Measurements from ENCODE around the gene MZT2A. TPM values are rescaled to one million over a fixed set of nuclear protein-coding genes. Genes with fewer than 3 reads are reported as not detected.
A peak's percentile ranks its signal among the peaks of the same experiment; 100 is the strongest.
"Not testable (repeated sequence)": the region's sequence is repeated elsewhere in the genome, so short reads cannot be mapped to it uniquely, and the experiment has no call there.

Gene MZT2A
- total and polyA plus RNA-seq, 3 experiments from 2014 or later: 92.6 to 142 (median 141) TPM

DNA sequence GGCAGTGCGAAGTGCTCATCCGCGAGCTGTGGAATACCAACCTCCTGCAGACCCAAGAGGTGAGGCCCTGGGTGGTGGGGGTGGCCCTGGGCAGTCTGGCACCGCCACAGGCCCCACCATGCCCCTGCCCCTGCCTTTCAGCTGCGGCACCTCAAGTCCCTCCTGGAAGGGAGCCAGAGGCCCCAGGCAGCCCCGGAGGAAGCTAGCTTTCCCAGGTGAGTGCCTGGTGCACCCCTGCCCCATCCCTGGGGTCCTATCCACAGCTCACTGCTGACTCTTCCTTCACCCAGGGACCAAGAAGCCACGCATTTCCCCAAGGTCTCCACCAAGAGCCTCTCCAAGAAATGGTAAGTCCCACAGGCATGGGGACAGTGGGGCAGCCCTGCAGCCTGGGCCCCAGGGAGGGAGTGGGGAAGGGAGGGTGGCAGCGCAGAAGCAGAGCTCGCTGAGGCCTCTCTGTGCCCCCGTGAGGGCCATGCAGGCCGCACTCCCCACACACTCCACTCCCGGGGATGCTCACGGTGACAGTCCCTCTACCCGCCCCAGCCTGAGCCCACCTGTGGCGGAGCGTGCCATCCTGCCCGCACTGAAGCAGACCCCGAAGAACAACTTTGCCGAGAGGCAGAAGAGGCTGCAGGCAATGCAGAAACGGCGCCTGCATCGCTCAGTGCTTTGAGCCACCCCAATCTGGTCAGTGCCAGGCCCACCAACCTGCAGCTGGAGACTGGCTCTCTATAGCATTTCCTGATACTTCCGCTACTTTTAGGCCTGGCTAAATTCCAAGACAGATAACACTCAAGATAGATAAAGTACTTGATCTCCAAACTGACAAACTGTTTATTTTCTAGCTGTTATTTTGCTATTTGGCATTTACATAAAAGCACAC, 40.8 kb upstream of the MZT2A start:
- POLR2A ChIA-PET; H3K36me3 ChIP-seq (ENCODE audit: insufficient read depth, low read length); H3K4me3 ChIP-seq (ENCODE audit: low read length); H3K9me3 ChIP-seq (ENCODE audit: low read length); H3K4me3 Mint-ChIP-seq; H3K27ac ChIP-seq (ENCODE audit: low read depth, low read length); H3K9me3 Mint-ChIP-seq; H3K27me3 Mint-ChIP-seq; CTCF ChIA-PET; H3K36me3 Mint-ChIP-seq; H3K4me1 ChIP-seq (ENCODE audit: insufficient read depth, low read length); H3K27me3 ChIP-seq (ENCODE audit: insufficient read depth, low read length, poor library complexity, severe bottlenecking); DNase-seq; H3K27ac Mint-ChIP-seq: not testable (repeated sequence)
- H3K4me1 Mint-ChIP-seq: peaks cover 5 to 13% (median 7%) of the 10 kb centered on the region in 3 donors

DNA sequence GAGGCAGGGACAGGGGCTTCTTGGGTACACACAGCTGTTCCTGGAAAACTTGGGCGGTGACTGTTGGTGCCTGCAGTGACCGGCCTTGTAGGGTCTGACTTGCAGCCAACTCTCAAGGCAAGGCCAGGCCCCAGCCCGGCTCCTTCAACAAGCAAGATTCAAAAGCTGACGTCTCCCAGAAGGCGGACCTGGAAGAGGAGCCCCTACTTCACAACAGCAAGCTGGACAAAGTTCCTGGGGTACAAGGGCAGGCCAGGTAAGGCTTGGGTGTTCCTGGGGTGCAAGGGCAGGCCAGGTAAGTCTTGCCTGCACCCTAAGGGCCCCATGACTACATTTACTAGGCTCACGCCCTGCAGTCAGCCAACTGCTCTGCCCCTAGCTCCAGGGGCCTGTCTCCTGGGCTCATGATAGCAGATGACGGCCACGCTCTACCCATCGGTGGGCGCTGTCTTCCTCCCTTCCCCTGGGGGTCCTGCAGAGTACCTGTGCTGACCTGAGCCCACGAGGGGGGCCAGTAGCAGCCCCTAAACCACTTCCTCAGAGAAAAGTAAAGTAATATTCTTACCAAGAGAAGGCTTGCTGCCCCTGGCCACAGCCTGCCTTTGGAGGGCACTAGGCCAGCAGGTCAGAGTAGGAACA, 39.5 kb upstream of the MZT2A start:
- H3K9me3 ChIP-seq (ENCODE audit: low read length); DNase-seq; H3K4me3 Mint-ChIP-seq; H3K36me3 Mint-ChIP-seq; H3K27me3 ChIP-seq (ENCODE audit: insufficient read depth, low read length, poor library complexity, severe bottlenecking); H3K27ac Mint-ChIP-seq; H3K9me3 Mint-ChIP-seq; H3K27me3 Mint-ChIP-seq; H3K4me3 ChIP-seq (ENCODE audit: low read length); H3K4me1 ChIP-seq (ENCODE audit: insufficient read depth, low read length); CTCF ChIA-PET; H3K36me3 ChIP-seq (ENCODE audit: insufficient read depth, low read length); H3K27ac ChIP-seq (ENCODE audit: low read depth, low read length); POLR2A ChIA-PET: not testable (repeated sequence)
- peaks cover 7 to 17% (median 8%) of the 10 kb centered on the region in 3 donors for H3K4me1 Mint-ChIP-seq

- H3K4me1 ChIP-seq (ENCODE audit: insufficient read depth, low read length); POLR2A ChIA-PET: not testable (repeated sequence)
Measured at GRCh38 chr2:131530626-131531344, 38.6 kb upstream of the MZT2A start.

DNA sequence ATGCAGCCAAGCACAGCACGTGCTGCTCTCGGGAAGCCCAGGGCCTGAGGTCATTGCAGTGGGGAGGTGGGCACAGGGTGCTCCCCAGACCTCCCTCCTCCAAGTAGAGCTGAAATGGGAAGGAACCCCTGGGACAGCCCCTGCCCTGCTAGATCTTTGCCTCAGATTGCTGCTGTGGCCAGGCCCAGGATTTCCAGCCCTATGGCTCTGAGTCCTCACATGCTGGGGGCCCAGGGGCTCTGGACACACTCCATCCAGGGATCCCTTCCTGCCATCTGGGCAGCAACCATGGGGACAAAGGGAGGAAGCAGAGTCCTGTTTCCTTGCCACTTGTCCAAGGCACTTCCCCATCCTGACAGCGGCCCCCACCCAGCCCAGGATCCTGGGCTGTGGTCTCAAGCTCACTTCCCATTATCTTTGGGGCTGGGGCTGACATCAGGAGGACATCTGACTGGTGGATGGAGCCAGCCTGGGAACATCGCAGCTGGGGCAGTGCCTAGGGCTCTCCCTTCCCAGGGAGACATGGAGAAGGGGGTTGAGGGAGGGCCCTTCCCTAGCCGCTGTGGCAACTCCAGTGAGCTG, 37.8 kb upstream of the MZT2A start:
- H3K4me3 ChIP-seq (ENCODE audit: low read length); H3K36me3 ChIP-seq (ENCODE audit: insufficient read depth, low read length); H3K36me3 Mint-ChIP-seq; H3K27me3 ChIP-seq (ENCODE audit: insufficient read depth, low read length, poor library complexity, severe bottlenecking); H3K27ac ChIP-seq (ENCODE audit: low read depth, low read length); H3K27me3 Mint-ChIP-seq; H3K9me3 Mint-ChIP-seq; H3K4me1 ChIP-seq (ENCODE audit: insufficient read depth, low read length); DNase-seq; POLR2A ChIA-PET; CTCF ChIA-PET; H3K9me3 ChIP-seq (ENCODE audit: low read length): not testable (repeated sequence)
- H3K4me1 Mint-ChIP-seq: peaks cover 7 to 17% (median 8%) of the 10 kb centered on the region in 3 donors
- H3K27ac Mint-ChIP-seq: peak overlapping the region in 1 of 8 donors; percentile 38
- H3K4me3 Mint-ChIP-seq: peak overlapping the region in 3 of 7 donors; percentile 68 to 90 (median 71)

More at GRCh38 chr2:131530626-131531344, 38.6 kb upstream of the MZT2A start:
- H3K4me3 Mint-ChIP-seq; H3K27me3 ChIP-seq (ENCODE audit: insufficient read depth, low read length, poor library complexity, severe bottlenecking); H3K9me3 ChIP-seq (ENCODE audit: low read length); DNase-seq; H3K27ac ChIP-seq (ENCODE audit: low read depth, low read length); CTCF ChIA-PET; H3K27ac Mint-ChIP-seq; H3K36me3 ChIP-seq (ENCODE audit: insufficient read depth, low read length); H3K27me3 Mint-ChIP-seq; H3K36me3 Mint-ChIP-seq; H3K9me3 Mint-ChIP-seq; H3K4me3 ChIP-seq (ENCODE audit: low read length): not testable (repeated sequence)
- H3K4me1 Mint-ChIP-seq: peaks cover 7 to 17% (median 8%) of the 10 kb centered on the region in 3 donors

- Mint-ChIP-seq H3K4me1 (peaks cover 7 to 17% (median 8%) of the 10 kb centered on the region in 3 donors), H3K4me3 (peak overlapping the region; percentile 68 to 90 (median 72)), H3K27ac (peak overlapping the region in 7 of 8 donors; percentile 45 to 85 (median 61))
- H3K4me3 ChIP-seq (ENCODE audit: low read length); H3K36me3 ChIP-seq (ENCODE audit: insufficient read depth, low read length); DNase-seq; POLR2A ChIA-PET; H3K36me3 Mint-ChIP-seq; CTCF ChIA-PET; H3K27me3 Mint-ChIP-seq; H3K9me3 Mint-ChIP-seq; H3K4me1 ChIP-seq (ENCODE audit: insufficient read depth, low read length); H3K27ac ChIP-seq (ENCODE audit: low read depth, low read length); H3K27me3 ChIP-seq (ENCODE audit: insufficient read depth, low read length, poor library complexity, severe bottlenecking); H3K9me3 ChIP-seq (ENCODE audit: low read length): not testable (repeated sequence)
Measured at GRCh38 chr2:131528981-131529863, 37.0 kb upstream of the MZT2A start.

DNA sequence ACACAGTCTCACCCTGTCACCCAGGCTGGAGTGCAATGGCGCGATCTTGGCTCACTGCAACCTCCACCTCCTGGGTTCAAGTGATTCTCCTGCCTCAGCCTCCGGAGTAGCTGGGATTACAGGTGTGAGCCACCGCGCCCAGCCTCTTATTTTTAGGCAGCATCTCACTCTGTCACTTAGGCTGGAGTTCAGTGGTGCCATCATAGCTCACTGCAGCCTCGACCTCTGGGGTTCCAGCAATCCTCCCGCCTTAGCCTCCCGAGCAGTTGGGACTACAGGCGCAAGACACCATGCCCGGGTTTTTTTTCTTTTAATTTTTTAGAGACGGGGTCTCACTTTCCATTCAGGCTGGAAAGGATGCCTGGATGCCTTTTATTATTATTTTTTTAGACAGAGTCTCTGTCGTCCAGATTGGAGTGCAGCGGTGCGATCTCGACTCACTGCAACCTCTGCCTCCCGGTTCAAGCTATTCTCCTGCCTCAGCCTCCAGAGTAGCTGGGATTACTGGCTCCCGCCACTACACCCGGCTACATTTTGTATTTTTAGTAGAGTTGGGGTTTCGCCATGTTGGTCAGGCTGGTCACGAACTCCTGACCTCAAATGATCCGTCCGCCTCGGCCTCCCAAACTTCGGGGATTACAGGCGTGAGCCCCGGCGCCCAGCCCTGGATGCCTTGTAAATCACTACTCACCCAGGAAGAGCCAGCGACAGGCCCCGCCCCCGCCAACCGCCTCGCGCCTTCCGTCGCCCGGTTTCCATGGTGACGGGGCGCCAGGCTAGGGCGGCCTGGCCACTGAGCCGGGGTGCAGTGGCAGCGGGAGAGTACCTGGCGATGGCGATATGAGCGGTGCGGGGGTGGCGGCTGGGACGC, 35.2 kb upstream of the MZT2A start, which contains the start of gene CCDC74A:
Gene CCDC74A (plus strand): TSS at position 758 of the 871 bp plus-strand sequence. CDS start 83 bp downstream, at position 841.
- H3K36me3 ChIP-seq (ENCODE audit: insufficient read depth, low read length); H3K27ac ChIP-seq (ENCODE audit: low read depth, low read length); CTCF ChIA-PET; H3K36me3 Mint-ChIP-seq; H3K27me3 Mint-ChIP-seq; H3K4me1 ChIP-seq (ENCODE audit: insufficient read depth, low read length); POLR2A ChIA-PET; H3K4me3 ChIP-seq (ENCODE audit: low read length); H3K27me3 ChIP-seq (ENCODE audit: insufficient read depth, low read length, poor library complexity, severe bottlenecking); H3K9me3 Mint-ChIP-seq; H3K9me3 ChIP-seq (ENCODE audit: low read length): not testable (repeated sequence)
- peak; percentile 75 to 90 (median 79) for DNase-seq
- H3K4me3 Mint-ChIP-seq: peak within 1 kb of the TSS; percentile 86 to 94 (median 89)
- H3K27ac Mint-ChIP-seq: peak within 1 kb of the TSS; percentile 58 to 95 (median 87)
- peaks cover 7 to 17% (median 8%) of the 10 kb centered on the region in 3 donors for H3K4me1 Mint-ChIP-seq

DNA sequence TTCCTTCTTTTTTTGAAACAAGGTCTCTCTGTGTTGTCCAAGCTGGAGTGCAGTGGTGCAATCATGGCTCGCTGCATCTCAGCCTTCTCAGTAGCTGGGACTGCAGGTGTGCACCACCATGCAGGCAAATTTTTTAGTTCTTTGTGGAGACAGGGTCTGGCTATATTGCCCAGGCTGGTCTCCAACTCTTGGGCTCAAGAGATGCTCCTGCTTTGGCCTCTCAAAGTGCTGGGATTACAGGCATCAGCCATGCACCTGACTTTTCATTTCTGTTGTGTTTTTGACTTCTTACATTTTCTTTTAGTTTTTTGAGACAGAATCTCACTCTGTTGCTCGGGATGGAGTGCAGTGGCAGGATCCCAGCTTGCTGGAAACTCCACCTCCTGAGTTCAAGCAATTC, 33.1 kb upstream of the MZT2A start:
- H3K27me3 ChIP-seq (ENCODE audit: insufficient read depth, low read length, poor library complexity, severe bottlenecking); H3K27ac ChIP-seq (ENCODE audit: low read depth, low read length); H3K27ac Mint-ChIP-seq; H3K9me3 ChIP-seq (ENCODE audit: low read length); H3K27me3 Mint-ChIP-seq; DNase-seq; H3K4me3 ChIP-seq (ENCODE audit: low read length); H3K4me1 ChIP-seq (ENCODE audit: insufficient read depth, low read length); H3K36me3 ChIP-seq (ENCODE audit: insufficient read depth, low read length); H3K36me3 Mint-ChIP-seq; H3K4me3 Mint-ChIP-seq; POLR2A ChIA-PET; H3K9me3 Mint-ChIP-seq: not testable (repeated sequence)
- H3K4me1 Mint-ChIP-seq: peaks cover 7 to 17% (median 8%) of the 10 kb centered on the region in 3 donors
- CTCF ChIA-PET: interaction anchor here (1.2 kb wide), 1 partner anchor 32 kb away, joined by 3 read pairs; no protein-coding TSS in a partner anchor
